CD14-positive monocyte (primary cell): ENCODE data around the gene PPP6C. TPM values are rescaled to one million over a fixed set of nuclear protein-coding genes. Genes with fewer than 3 reads are reported as not detected.
"Not testable (repeated sequence)": the region's sequence is repeated elsewhere in the genome, so short reads cannot be mapped to it uniquely, and the experiment has no call there.

Source experiments
- DNase-seq, 3 donors: peaks; one replicate each; pipeline ENCODE4 v3.0.0-alpha.2; 2011 to 2022
- H2AFZ ChIP-seq: 2 replicates; pipeline ENCODE4 v1.6.0; 2012; ENCODE audit warnings: mild to moderate bottlenecking, low read depth, low read length, inconsistent platforms; ENCODE audit not compliant: insufficient read depth, poor library complexity, severe bottlenecking
- H3K27ac ChIP-seq, 2 donors: 1 replicate in 1 of 2; 2 replicates in 1 of 2; pipeline ENCODE4 v1.5.1; 2012 to 2013; ENCODE audit warnings: low read length in 2 of 2, control low read depth in 1 of 2, inconsistent platforms in 1 of 2, low read depth in 1 of 2, mild to moderate bottlenecking in 1 of 2
- H3K27me3 ChIP-seq, 2 donors: one replicate each; pipeline versions ENCODE4 v1.6.0 to v1.6.1; 2011 to 2013; ENCODE audit warnings: low read length in 2 of 2; ENCODE audit not compliant: control insufficient read depth in 2 of 2, insufficient read depth in 2 of 2
- H3K36me3 ChIP-seq, 2 donors: replicated peaks in 1 of 2; 1 replicate in 1 of 2; 2 replicates in 1 of 2; pipeline versions ENCODE4 v1.5.1 to v1.6.1; 2012 to 2013; ENCODE audit warnings: low read length in 2 of 2, control low read depth in 1 of 2, inconsistent platforms in 1 of 2, mild to moderate bottlenecking in 1 of 2; ENCODE audit not compliant: insufficient read depth in 2 of 2, control insufficient read depth in 1 of 2
- H3K4me1 ChIP-seq, 2 donors: 1 replicate in 1 of 2; 2 replicates in 1 of 2; pipeline versions ENCODE4 v1.5.1 to v1.6.1; 2012 to 2013; ENCODE audit warnings: low read length in 2 of 2, control low read depth in 1 of 2, inconsistent platforms in 1 of 2, mild to moderate bottlenecking in 1 of 2, moderate library complexity in 1 of 2; ENCODE audit not compliant: insufficient read depth in 2 of 2, control insufficient read depth in 1 of 2
- H3K4me2 ChIP-seq: replicated peaks from 2 replicates; pipeline ENCODE3; 2012; ENCODE audit warnings: low read length, moderate library complexity, mild to moderate bottlenecking; ENCODE audit not compliant: poor library complexity, severe bottlenecking; ENCODE audit errors: extremely low read depth
- H3K4me3 ChIP-seq, 3 experiments: fragments of 200-600 bp in 1 of 3; sonication (generic) in 1 of 3; replicated peaks in 1 of 3; 1 replicate in 2 of 3; 2 replicates in 1 of 3; pipeline ENCODE4 v1.5.1; 2011 to 2013; ENCODE audit warnings: low read length in 3 of 3, mild to moderate bottlenecking in 3 of 3, control low read depth in 2 of 3, low read depth in 2 of 3, inconsistent platforms in 1 of 3, moderate library complexity in 1 of 3
- H3K79me2 ChIP-seq: 2 replicates; pipeline ENCODE4 v1.6.0; 2012; ENCODE audit warnings: mild to moderate bottlenecking, control low read depth, inconsistent platforms, low read length, moderate library complexity; ENCODE audit not compliant: insufficient read depth
- H3K9ac ChIP-seq: 2 replicates; pipeline ENCODE4 v1.6.0; 2017; ENCODE audit warnings: low read length, mild to moderate bottlenecking; ENCODE audit not compliant: insufficient read depth, poor library complexity, severe bottlenecking
- H3K9me3 ChIP-seq, 2 donors: replicated peaks in 1 of 2; 1 replicate in 1 of 2; 2 replicates in 1 of 2; pipeline versions ENCODE4 v1.5.1 to v1.6.1; 2012 to 2013; ENCODE audit warnings: low read length in 2 of 2, control low read depth in 1 of 2; ENCODE audit not compliant: control insufficient read depth in 1 of 2, insufficient read depth in 1 of 2
- H4K20me1 ChIP-seq: 2 replicates; pipeline ENCODE4 v1.6.0; 2012; ENCODE audit warnings: mild to moderate bottlenecking, low read length, control low read depth, moderate library complexity; ENCODE audit not compliant: insufficient read depth
- H3K27ac Mint-ChIP-seq, 7 donors: one replicate each; pipeline ENCODE4 v1.8.0; 2020; ENCODE audit warnings: mild to moderate bottlenecking in 7 of 7, mixed read lengths in 7 of 7, moderate library complexity in 6 of 7, inconsistent platforms in 2 of 7
- H3K27me3 Mint-ChIP-seq, 3 donors: one replicate each; pipeline ENCODE4 v1.8.0; 2021 to 2022; ENCODE audit warnings: low read depth in 3 of 3, mild to moderate bottlenecking in 3 of 3, mixed read lengths in 3 of 3, moderate library complexity in 3 of 3, inconsistent platforms in 1 of 3
- H3K36me3 Mint-ChIP-seq, 2 donors: one replicate each; pipeline ENCODE4 v1.8.0; 2020; ENCODE audit warnings: mixed read lengths in 2 of 2, inconsistent platforms in 1 of 2, mild to moderate bottlenecking in 1 of 2
- H3K4me1 Mint-ChIP-seq: one replicate; pipeline ENCODE4 v1.8.0; 2020; ENCODE audit warnings: mild to moderate bottlenecking, mixed read lengths
- H3K4me3 Mint-ChIP-seq, 2 donors: one replicate each; pipeline ENCODE4 v1.8.0; 2020; ENCODE audit warnings: mild to moderate bottlenecking in 2 of 2, mixed read lengths in 2 of 2, moderate library complexity in 1 of 2
- H3K9me3 Mint-ChIP-seq, 7 donors: one replicate each; pipeline ENCODE4 v1.8.0; 2020 to 2022; ENCODE audit warnings: mixed read lengths in 7 of 7, mild to moderate bottlenecking in 6 of 7, moderate library complexity in 6 of 7, inconsistent platforms in 2 of 7
- WGBS: methylation state at CpG from one replicate; pipeline ENCODE4 v1.1.5; 2013; ENCODE audit warnings: missing lambda C conversion rate; ENCODE audit not compliant: insufficient coverage; 5-methylcytosine and 5-hydroxymethylcytosine counted together
- intact Hi-C, 2 donors: fragments of 100-400 bp; cut with micrococcal nuclease; formaldehyde crosslinking; loops; one replicate each; pipeline versions ENCODE4 v1.15.0 to v1.15.1; 2023
- polyA plus RNA-seq, 3 donors: library from polyadenylated mRNA; depleted of rRNA in 1 of 3; unstranded in 2 of 3; stranded (reverse) in 1 of 3; fragments of 300-500 nt in 2 of 3; fragments of >200 nt in 1 of 3; fragmentation: Illumina TruSeq in 2 of 3; gene quantifications; 1 replicate in 2 of 3; 2 replicates in 1 of 3; pipeline ENCODE4 v1.2.3, GENCODE V29; 2012 to 2021
- TF ChIP-seq, protein P1 (sequence below): fragments of 200-600 bp; IDR thresholded peaks from one replicate; pipeline ENCODE4 v1.8.0; 2022; ENCODE audit warnings: antibody characterized with exemption, mild to moderate bottlenecking

The PPP6C gene
- polyA plus RNA-seq, 3 donors = 20.0 to 48.1 (median 36.9) TPM

DNA sequence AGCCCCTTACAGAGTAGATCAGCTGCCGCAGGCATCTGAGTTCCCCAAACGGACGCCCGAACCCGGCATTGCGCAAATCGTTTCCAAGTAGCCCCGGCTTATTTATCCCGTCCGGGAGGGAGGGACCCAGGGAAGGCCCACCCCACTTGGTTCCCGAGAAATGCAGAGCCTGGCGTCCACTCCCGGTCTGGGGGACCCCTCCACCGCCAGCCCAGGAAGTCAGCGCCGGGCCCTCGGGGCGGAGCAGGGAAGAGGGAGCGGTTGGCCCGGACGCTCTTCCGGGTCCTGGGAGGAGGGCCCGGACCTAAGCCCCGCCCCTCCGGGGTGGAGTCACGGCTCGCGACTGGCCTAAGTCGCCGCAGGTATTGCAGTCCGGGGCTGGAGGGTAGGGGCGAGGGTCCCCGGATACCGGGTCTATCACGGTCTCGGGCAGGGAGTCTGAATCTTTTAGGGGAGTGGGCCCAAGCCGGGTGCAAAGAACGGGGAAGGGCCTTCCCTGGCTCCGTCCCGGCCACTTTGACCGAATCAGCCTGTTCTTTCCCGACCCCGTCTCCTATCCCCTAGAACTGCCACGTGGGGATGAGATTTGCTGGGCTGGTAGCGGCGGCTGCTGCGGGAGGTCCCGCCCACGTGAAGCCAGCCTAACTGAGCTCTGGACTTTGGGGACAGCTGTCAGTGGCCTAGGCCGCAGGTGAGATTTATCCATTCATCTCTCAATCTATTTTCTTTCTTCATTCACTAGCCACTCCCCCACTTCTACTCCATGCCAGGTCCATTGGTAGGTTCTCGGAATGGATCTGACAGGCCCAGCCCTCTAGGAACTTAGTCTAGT is 10.8 kb upstream of the PPP6C start, which contains the start of gene RABEPK:
TSS of gene RABEPK (plus strand) at position 327 of the 832 bp plus-strand sequence. CDS start 2,472 bp downstream, outside the sequence.
- peaks cover 16 to 19% of the 10 kb centered on the region in 2 donors for H3K36me3 Mint-ChIP-seq
- Histone ChIP-seq H3K9ac (peak within 1 kb of the TSS; percentile 91), H3K4me3 (peak within 1 kb of the TSS; percentile 74 to 92 (median 88)), H3K4me2 (peak within 1 kb of the TSS; percentile 93), H3K4me1 (peaks cover 11 to 17% of the 10 kb centered on the region in 2 donors), H3K27ac (peak within 1 kb of the TSS; percentile 98 to 100), H3K79me2 (no peaks in the 10 kb centered on the region), H3K27me3 (no peaks in the 10 kb centered on the region), H4K20me1 (no peaks in the 10 kb centered on the region), H2AFZ (peak within 1 kb of the TSS; percentile 96), H3K9me3 (no peaks in the 10 kb centered on the region), H3K36me3 (peaks cover 3 to 9% of the 10 kb centered on the region in 2 donors)
- peaks cover 0 to 3% (median 2%) of the 10 kb centered on the region in 3 donors for H3K27me3 Mint-ChIP-seq
- H3K27ac Mint-ChIP-seq = peak within 1 kb of the TSS; percentile 95 to 99 (median 97)
- TF ChIP-seq, protein P1, sequence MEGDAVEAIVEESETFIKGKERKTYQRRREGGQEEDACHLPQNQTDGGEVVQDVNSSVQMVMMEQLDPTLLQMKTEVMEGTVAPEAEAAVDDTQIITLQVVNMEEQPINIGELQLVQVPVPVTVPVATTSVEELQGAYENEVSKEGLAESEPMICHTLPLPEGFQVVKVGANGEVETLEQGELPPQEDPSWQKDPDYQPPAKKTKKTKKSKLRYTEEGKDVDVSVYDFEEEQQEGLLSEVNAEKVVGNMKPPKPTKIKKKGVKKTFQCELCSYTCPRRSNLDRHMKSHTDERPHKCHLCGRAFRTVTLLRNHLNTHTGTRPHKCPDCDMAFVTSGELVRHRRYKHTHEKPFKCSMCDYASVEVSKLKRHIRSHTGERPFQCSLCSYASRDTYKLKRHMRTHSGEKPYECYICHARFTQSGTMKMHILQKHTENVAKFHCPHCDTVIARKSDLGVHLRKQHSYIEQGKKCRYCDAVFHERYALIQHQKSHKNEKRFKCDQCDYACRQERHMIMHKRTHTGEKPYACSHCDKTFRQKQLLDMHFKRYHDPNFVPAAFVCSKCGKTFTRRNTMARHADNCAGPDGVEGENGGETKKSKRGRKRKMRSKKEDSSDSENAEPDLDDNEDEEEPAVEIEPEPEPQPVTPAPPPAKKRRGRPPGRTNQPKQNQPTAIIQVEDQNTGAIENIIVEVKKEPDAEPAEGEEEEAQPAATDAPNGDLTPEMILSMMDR = no peak
- H3K4me1 Mint-ChIP-seq = peaks cover 11% of the 10 kb centered on the region
- peak; percentile 88 to 91 (median 88) for DNase-seq
- WGBS = under 1% methylated on average over 48 of the region's 51 CpGs
- peak within 1 kb of the TSS; percentile 93 to 95 for H3K4me3 Mint-ChIP-seq
- peaks cover 0 to 3% (median 0%) of the 10 kb centered on the region in 7 donors for H3K9me3 Mint-ChIP-seq
- intact Hi-C loops = loop anchor here in 1 of 2 donors (5.0 kb wide), 1 partner anchor 37 kb away; no protein-coding TSS in a partner anchor

DNA sequence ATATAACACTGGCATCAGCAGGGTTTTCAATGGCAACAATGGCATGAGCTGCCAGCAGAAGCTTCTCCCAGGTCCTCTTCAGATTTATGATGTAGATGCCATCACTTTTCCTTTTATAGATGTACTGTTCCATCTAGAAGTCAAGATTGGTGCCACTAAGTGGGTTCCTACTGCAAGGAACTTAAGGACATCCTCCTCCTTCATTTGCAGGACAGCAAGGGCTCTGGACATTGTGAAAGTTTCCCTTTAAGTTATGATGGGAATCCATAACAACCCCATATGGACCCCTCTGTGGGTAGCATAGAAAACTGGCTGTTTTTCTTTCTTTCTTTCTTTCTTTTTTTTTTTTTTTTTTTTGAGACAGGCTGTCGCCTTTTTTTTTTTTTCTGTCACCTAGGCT is 6.0 kb upstream of the PPP6C start:
- H3K9me3 ChIP-seq, H3K27ac Mint-ChIP-seq, H3K36me3 ChIP-seq, H3K27me3 Mint-ChIP-seq, H3K27ac ChIP-seq, H3K36me3 Mint-ChIP-seq, H4K20me1 ChIP-seq, H3K27me3 ChIP-seq, H3K4me3 ChIP-seq, H3K9me3 Mint-ChIP-seq, H2AFZ ChIP-seq, H3K4me2 ChIP-seq, H3K4me3 Mint-ChIP-seq, H3K9ac ChIP-seq, H3K79me2 ChIP-seq, DNase-seq: not testable (repeated sequence)
- peaks cover 12 to 18% of the 10 kb centered on the region in 2 donors for H3K4me1 ChIP-seq
- no CpG with 5 or more reads among the region's 1 CpG for WGBS
- intact Hi-C loops = loop anchor here in 1 of 2 donors (10.0 kb wide), 1 partner anchor 69 kb away; the partner anchor contains the start of gene GAPVD1
- H3K4me1 Mint-ChIP-seq = peaks cover 15% of the 10 kb centered on the region

DNA sequence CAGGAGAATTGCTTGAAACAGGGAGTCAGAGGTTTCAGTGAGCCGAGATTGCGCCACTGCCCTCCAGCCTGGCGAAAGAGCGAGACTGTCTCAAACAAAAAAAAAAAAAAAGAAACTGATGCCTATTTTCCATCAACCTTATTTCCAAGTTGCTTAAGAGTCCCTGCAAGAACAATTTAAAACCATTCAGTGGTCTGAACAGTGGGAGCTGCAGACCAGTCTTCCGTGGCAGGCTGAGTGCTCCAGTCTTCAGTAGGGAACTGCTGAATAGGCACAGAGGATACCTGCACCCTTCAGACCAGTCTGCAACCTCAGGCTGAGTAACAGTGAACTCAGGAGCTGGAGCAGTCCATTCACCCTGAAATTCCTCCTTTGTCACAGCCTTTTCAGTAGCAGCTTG is 4.9 kb upstream of the PPP6C start:
- intact Hi-C loops = loop anchor here in 1 of 2 donors (10.0 kb wide), 1 partner anchor 70 kb away; the partner anchor contains the start of gene GAPVD1
- not testable (repeated sequence) for H3K4me2 ChIP-seq, H4K20me1 ChIP-seq, H3K27me3 ChIP-seq, H2AFZ ChIP-seq, H3K27ac ChIP-seq, DNase-seq, H3K27me3 Mint-ChIP-seq, H3K9me3 ChIP-seq, H3K9ac ChIP-seq, H3K36me3 Mint-ChIP-seq, H3K36me3 ChIP-seq, H3K4me3 ChIP-seq, H3K9me3 Mint-ChIP-seq
- Histone ChIP-seq H3K79me2 (peaks cover 15% of the 10 kb centered on the region), H3K4me1 (peaks cover 16 to 20% of the 10 kb centered on the region in 2 donors)
- WGBS = 25% methylated on average over 5 of the region's 5 CpGs
- Mint-ChIP-seq H3K4me3 (peak overlapping the region in 1 of 2 donors; percentile 30), H3K4me1 (peaks cover 17% of the 10 kb centered on the region), H3K27ac (peak overlapping the region in 1 of 7 donors; percentile 3)
